IPS-15b (cell line): ENCODE measurements around the gene LOXL4.

ENCODE experiments used
- H3K27me3 ChIP-seq: one replicate; pipeline ENCODE4 v1.6.1; 2013; ENCODE audit warnings: low read length; ENCODE audit not compliant: control insufficient read depth, insufficient read depth
- H3K36me3 ChIP-seq: one replicate; pipeline ENCODE4 v1.6.1; 2013; ENCODE audit warnings: low read length; ENCODE audit not compliant: control insufficient read depth, insufficient read depth
- H3K4me1 ChIP-seq: one replicate; pipeline ENCODE4 v1.6.1; 2013; ENCODE audit warnings: mild to moderate bottlenecking, low read length; ENCODE audit not compliant: control insufficient read depth, insufficient read depth
- H3K4me3 ChIP-seq: one replicate; pipeline ENCODE4 v1.5.1; 2013; ENCODE audit warnings: low read depth, low read length
- H3K9ac ChIP-seq: one replicate; pipeline ENCODE4 v1.6.1; 2013; ENCODE audit warnings: low read depth, mild to moderate bottlenecking, low read length
- H3K9me3 ChIP-seq: one replicate; pipeline ENCODE4 v1.6.1; 2013; ENCODE audit warnings: mild to moderate bottlenecking, low read length; ENCODE audit not compliant: control insufficient read depth, insufficient read depth

LOXL4 gene

GRCh38 chr10:98205351-98205750, 62.6 kb downstream of the LOXL4 start:
- H3K4me1 ChIP-seq, result no peaks in the 10 kb centered on the region
- no peak overlapping the region for H3K4me3 ChIP-seq
- no peaks in the 10 kb centered on the region for H3K27me3 ChIP-seq
- no peak overlapping the region for H3K9ac ChIP-seq
- no peaks in the 10 kb centered on the region for H3K36me3 ChIP-seq
- H3K9me3 ChIP-seq, result no peaks in the 10 kb centered on the region

GRCh38 chr10:98202378-98202777, 65.6 kb downstream of the LOXL4 start:
- no peaks in the 10 kb centered on the region for H3K36me3 ChIP-seq
- H3K27me3 ChIP-seq, result no peaks in the 10 kb centered on the region
- no peaks in the 10 kb centered on the region for H3K9me3 ChIP-seq
- H3K4me3 ChIP-seq, result no peak overlapping the region
- H3K9ac ChIP-seq, result no peak overlapping the region
- no peaks in the 10 kb centered on the region for H3K4me1 ChIP-seq

- Histone ChIP-seq H3K36me3 (no peaks in the 10 kb centered on the region), H3K4me1 (no peaks in the 10 kb centered on the region), H3K9ac (no peak overlapping the region), H3K4me3 (no peak overlapping the region), H3K9me3 (no peaks in the 10 kb centered on the region), H3K27me3 (no peaks in the 10 kb centered on the region)
Observed at GRCh38 chr10:98201760-98202159, 66.2 kb downstream of the LOXL4 start.
